HG03280 (cell line): Measurements from ENCODE around the gene EFCAB8.
"Not testable (repeated sequence)": the region's sequence is repeated elsewhere in the genome, so short reads cannot be mapped to it uniquely, and the experiment has no call there.

Experiments used
- ATAC-seq: cut with Tn5 transposase; IDR thresholded peaks from one replicate; pipeline ENCODE4 v1.9.1; 2021; ENCODE audit warnings: mild to moderate bottlenecking, moderate library complexity; ENCODE audit not compliant: unreplicated experiment

The EFCAB8 gene

DNA sequence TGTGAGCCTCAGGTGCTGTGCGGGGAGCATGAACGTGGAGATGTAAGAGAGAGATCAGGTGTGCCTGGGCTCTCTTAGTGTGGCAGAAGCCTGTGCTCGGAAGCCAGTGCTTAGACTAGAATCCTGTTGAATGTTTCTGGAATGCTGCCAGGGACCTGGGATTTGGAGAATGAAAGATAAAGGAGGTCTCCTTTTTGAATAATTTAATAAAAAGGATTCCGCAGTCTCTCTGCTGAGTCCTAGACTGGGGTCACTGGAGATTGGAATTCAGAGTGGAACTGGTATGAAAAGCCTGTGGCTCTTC is 18.8 kb upstream of the EFCAB8 start:
- no peak for ATAC-seq

DNA sequence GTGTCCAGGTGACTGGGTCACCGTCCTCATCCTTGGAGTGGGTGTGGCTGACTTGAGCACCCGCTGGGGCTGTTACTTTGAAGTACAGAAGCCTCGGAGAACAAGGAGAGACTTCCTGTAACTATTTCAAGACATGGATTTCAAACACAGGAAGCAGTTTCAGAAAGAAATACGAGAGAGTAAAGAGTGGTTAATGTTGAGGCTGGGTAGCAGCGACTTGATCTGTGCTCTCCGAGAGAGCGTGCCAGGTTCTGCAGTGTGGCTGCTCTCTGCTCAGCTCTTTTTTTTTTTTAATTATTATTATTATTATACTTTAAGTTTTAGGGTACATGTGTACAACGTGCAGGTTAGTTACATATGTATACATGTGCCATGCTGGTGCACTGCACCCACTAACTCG is 17.5 kb upstream of the EFCAB8 start:
- no peak for ATAC-seq

DNA sequence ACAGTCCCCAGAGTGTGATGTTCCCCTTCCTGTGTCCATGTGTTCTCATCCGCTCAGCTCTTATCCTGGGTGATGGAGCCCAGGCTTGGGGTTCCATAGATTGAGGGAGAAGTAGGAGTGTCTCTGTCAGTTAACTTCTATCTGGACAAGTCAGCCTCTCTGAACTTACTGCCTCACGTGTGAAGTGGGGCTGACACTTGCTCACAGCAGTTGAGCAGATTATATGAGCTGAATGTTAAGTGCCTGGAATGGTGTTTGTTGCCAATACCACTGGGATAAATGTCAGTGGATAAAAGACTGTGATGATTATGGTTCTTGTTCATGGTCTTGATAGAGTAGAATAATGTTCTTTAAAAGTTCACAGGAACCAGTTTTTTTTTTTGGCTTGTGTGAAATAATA is 17.1 kb upstream of the EFCAB8 start:
- no peak for ATAC-seq

DNA sequence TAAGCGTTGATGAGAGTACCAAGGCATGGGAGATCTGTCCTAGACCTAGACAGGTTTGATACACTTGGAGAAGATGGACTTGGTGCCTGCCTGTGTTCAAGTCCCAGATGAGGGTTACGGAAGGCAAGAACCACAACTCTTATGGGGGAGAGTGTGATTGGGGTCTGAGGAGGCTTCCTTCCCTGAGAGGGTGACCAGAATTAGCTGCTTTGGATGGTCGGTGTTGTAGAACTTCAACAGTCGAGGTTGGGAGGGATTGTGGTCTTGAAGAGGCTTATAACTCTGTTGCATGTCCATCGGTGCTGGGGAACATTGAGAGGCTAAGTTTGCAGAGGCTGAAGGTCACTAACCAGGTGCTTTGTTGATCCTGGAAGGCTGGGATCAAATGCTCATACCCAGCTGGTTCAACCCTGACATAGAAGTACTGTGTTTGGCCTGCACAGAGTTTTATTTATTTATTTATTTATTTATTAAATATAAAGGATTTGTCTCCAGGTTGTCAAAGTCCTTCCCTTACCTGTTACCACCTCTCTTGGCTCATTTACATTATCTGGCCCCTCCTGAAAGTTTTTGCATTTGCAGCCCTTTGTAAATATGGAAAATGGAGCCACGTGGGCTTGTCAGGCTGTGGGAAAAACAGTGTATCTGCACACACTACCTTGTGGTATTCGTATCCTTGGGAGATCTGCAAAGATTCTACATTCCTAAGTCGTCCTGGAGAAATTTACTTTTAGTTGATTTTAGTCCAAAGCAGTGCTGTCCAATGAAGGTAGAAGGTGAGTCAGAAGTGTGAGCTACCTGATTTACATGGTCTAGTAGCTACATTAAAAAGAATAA is 15.8 kb upstream of the EFCAB8 start:
- no peak for ATAC-seq

DNA sequence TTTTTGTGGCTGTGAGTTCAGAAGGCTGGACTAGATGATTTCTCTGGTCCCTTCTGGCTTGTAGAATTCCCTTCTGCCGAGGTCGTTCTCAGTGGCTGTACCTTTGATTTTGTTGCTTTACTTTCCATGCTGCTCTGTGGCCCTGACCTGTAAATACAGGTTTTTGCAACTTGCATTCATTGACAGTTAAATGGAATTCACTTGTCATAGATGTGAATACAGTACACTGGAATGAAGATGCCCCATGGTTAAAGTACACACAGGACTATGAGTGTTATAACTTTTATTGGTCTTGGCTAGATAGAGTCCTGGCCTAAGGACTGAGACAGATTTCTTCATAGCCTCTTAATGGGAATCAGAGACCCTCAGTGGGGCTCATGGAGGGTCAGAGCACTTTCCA is 12.9 kb upstream of the EFCAB8 start:
- ATAC-seq, result no peak

DNA sequence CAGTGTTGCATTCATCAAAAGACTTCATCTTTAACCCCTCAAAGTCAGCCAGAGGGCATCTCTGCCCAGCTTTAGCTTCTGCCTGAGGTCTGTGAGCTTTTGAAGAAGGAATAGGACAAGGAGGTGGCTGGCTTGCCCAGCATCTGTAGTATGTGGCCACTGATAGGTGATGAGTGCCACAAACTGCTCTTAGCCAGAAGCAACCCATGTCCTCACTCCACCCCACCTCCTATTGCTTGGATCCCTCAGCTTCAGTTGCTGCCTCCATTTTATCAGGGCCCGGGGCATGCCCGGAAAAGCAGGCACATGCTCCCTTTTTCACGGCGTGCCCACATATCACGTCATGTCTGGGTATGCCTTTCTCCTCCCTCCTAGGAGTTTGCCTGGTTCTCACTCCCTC is 11.9 kb upstream of the EFCAB8 start:
- ATAC-seq, result no peak

DNA sequence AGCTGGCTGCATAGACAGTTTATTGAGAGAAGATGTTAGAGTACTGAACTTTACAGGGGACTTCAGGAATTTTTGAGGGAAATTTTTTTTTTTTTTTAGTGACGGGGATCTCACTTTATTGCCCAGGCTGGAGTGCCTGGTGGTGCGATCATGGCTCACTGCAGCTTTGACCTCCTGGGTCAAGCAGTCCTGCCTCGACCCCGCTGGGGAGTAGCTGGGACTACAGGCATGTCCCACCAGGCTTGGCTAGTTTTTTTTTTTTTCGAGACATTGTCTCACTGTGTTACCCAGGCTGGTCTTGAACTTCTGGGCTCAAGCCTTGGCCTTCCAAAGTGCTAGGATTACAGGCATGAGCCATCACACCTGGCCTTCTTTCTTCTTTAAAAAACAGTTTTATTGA is 10.8 kb upstream of the EFCAB8 start:
- ATAC-seq, result no peak

DNA sequence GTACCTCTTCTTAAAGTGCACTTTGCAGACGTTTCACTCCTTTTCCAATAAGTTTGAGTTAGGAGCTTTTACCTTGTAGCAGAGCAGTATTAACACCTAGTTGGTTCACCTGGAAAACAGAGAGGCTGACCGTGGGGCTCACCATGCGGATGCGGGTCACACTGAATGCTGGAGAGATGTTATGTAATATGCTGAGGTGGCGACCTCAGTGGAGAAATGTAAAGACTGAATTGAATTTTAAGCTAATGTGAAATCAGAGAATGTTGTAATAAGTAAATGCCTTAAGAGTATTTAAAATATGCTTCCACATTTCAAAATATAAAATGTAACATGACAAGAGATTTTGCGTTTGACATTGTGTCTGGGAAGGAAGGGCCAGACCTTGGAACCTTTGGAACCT is 9.9 kb upstream of the EFCAB8 start:
- no peak for ATAC-seq

DNA sequence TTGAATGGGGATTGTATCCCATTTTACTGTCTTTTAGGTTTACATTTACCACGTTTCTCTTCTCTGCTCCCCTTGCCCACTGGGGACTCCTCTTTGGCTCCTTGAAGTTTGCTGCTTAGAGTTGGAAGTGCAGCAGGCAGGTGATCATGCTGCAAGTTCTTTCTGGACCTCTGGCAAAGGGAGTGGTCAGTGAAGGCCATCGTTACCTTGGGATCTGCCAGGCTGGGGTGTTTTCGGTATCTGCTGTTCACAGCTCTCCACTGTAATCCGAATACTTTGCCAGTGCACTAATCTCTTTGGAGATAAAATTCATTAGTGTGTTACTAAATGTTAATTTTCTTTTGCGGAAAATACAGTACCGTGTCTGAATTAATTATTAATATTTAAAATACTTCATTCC is 9.1 kb upstream of the EFCAB8 start:
- ATAC-seq, result no peak

DNA sequence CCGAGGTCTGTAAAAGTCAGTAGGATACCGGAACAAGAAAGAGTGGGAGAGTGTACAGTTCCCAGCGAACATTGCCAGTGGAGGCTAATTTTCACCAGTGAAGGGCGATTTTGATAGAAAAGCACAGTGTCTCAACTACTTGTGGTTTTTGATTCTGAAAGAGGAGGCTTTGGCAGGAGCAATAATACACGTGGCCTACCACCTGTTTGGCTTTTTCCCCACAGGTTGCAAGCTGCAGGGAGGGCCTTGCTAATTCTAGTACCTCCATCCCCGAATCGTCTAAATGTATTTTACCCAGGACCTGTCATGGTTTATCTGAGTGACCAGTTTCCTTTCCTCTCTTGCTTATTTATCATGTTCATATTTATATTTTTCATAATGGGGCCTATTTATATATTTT is 3.3 kb upstream of the EFCAB8 start:
- no peak for ATAC-seq

DNA sequence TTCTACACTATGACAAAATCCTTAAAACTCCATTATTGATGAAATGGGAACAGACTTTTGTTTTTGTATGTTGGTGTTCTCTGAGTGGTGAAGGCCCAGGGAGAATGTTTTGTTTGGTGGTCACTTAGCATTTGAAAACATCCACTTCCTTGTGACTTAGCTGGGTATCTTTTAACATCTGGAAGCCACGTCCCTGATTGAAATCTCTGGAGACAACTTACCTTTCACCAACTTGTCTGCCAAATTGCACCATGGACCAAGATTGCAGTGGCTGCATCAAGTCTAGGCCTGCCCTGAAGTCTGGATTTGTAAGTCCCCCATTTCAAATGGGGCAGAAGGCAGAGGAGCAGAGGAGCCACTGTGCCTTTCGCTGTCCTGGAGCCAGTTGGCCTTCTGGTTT is 534 bp upstream of the EFCAB8 start:
- ATAC-seq, result no peak

DNA sequence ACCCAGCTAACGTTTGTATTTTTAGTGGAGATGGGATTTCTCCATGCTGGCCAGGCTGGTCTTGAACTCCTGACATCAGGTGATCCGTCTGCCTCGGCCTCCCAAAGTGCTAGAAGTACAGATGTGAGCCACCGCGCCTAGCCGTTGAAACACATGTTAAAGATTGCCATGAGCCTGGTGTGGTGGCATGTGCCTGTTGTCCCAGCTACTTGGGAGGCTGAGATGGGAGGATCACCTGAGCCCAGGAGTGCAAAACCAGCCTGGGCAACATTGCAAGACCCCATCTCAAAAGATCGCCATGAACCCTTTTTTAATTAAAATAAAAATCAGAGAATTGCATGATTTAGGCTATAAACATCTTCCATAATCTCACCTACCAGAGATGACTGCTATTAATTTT is 2.7 kb downstream of the EFCAB8 start:
- no peak for ATAC-seq

DNA sequence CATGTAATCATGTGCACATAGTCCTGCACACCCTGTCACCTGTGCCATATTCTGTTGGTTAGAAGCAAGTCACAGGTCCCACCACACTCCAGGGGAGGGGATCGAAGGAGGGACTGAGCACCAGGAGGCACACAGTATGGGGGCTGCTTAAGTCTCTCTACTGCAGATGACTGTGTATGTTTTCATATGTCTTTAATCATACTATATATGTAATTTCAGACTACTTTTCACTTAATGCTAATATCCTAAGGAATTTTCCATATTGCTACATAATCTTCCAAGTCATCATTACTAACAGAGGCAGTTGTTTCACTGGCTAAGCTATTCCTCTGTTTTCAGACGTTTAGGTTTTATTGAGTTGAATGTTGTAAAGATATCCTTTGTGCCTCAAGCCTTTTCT is 10.8 kb downstream of the EFCAB8 start:
- no peak for ATAC-seq

DNA sequence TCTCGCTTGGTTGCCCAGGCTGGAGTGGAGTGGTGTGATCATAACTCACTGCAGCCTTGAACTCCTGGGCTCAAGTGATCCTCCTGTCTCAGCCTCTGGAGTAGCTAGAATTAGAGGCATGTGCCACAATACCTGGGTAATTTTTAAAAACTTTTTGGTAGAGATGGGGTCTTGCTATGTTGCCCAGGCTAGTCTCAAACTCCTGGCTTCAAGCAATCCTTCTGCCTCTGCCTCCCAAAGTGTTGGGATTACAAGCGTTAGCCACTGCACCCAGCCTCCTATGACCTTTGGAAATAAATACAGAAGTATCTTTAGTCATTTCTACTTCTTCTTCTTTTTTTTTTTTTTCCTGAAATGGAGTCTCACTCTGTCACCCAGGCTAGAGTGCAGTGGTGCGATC is 11.8 kb downstream of the EFCAB8 start:
- ATAC-seq, result not testable (repeated sequence)

DNA sequence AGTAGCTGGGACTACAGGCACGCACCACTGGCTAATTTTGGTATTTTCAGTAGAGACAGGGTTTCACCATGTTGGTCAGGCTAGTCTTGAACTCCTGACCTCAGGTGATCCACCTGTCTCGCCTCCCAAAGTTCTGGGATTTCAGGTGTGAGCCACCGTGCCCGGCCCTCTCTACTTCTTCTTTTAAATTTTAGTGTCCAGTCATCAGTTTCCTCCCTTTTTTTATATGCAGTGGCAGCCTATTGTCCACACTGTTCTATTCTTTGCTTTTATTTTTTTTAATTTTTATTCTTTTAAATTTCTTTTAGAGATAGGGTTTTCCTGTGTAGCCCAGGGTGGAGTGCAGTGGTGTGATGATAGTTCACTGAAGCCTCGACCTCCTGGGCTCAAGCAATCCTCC is 12.3 kb downstream of the EFCAB8 start:
- no peak for ATAC-seq

DNA sequence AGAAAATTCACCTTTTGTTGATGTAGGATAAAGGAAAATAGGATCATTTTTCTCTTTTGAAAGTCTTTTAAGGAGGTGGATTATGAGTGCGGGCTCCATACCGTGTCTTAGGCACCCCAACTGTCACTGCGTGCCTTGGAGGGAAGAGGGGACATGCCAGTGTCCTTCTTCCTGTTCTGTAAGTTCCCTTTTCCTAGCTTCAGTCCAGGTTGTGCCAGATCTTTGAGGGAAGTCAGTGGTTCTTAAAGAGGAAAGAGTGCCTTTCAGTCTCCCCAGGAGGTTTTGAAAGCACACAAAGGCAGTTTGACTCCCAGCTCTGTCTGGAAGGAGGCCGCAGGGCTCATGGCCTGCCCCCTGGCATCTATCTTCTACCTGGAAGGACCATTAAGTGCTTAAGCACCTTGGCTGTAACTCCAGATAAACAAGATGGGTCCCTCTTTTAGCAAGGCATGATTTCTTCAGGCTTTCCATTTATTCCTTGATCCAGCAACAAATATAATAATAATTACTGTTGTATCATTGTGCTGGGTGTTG is 13.0 kb downstream of the EFCAB8 start:
- ATAC-seq, result no peak

DNA sequence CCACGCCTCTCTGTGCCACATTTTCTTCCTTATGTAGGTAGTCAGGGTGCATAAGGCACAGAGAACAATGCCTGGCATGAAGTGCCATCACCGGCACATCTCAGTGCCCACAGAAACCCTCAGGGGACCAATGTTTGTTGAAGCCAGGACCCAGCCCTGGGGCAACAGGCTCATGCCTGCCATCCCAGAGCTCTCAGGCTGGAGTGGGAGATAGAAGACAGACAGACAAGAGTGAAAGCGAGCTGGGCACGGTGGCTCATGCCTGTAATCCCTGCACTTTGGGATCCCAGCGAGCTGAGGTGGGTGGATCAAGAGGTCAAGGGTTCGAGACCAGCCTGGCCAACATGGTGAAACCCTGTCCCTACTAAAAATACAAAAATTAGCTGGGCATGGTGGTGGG is 13.5 kb downstream of the EFCAB8 start:
- ATAC-seq, result no peak

DNA sequence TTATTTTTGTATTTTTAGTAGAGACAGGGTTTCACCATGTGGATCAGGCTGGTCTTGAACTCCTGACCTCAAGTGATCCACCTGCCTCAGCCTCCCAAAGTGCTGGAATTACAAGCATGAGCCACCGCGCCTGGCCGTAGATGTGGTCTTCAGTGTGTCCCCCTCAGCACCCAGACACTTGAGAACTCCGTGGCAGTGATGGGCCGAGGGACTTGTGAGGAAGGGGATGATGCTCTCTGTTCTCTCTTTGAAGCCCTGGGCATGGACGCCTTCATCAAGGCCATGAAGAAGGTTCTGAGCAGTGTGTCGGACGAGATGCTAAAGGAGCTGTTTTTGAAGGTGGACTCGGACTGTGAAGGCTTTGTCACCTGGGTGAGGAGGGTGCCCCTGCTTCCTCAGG is 16.9 kb downstream of the EFCAB8 start:
- no peak for ATAC-seq

DNA sequence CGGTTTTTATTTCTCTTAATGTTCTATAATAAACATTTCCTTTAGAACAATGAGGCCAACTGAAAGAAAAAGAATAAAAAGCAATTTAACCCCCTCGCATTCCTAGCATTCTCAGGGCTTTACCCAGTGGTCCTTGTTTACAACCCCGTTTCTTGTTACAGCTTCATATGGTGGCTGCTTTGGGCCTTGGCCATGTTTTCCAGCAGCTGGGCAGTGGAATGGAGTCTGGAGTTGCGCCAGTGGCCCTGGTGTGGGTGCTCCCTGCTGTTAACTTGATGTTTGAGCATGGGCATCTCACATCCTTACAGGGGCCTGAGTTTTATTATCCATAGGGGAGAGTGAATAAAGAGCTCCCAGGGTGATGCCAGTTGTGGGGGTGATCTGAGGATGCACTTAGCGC is 18.8 kb downstream of the EFCAB8 start:
- no peak for ATAC-seq

DNA sequence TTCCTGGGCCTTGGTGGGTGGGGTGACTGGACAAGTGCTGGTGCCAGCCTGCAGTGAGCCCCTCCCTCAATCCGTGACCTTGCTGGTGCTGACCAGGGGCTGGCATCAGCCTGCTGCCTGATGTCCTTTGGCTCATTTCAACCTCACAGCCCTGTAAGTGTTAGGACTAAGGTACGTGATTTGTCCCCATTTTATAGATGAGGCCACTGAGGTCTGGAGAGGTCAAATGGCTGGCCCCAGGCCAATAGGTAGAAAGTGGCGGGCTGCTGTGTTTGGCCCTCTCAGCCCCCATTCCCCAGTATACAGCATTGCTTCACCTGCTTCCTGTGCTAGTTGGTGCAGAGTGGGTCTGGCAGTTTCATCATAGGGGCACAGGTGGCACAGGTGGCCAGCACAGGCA is 20.1 kb downstream of the EFCAB8 start:
- no peak for ATAC-seq

DNA sequence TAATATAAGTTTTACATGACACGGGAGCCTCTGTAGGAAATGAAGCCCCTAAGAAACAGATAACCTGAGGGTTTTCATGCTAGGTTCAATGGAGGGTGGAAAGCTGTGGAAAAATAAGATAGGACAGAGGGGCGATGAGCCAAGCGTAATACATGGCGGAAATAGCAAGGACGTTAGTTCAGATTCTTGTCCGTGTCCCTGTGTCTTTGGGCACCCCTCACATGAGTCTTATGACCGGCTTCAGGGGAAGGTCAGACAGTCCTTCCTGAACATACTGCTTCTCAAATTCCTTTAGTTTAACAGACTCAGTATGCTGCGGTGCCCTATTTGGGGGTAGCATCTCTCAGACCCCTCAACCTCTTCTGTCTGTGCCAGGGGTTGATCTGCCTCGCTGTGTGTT is 20.8 kb downstream of the EFCAB8 start:
- no peak for ATAC-seq

DNA sequence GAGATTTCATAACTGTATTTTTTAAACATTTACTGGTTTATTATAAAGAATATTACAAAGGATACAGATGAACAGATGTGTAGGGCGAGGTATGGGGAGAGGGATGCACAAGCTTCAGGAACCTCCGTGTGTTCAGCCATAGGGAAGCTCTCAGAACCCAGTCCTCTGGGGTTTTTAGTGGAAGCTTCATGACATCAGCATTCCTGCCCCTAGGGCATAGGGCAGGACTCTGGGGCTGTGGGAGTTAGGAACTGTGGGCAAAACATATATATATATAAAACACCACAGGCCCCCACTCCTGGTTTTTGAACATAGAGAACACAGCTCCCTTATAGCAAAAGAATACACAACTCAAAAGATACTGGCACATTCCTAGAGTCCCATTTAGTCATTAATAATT is 21.9 kb downstream of the EFCAB8 start:
- no peak for ATAC-seq

DNA sequence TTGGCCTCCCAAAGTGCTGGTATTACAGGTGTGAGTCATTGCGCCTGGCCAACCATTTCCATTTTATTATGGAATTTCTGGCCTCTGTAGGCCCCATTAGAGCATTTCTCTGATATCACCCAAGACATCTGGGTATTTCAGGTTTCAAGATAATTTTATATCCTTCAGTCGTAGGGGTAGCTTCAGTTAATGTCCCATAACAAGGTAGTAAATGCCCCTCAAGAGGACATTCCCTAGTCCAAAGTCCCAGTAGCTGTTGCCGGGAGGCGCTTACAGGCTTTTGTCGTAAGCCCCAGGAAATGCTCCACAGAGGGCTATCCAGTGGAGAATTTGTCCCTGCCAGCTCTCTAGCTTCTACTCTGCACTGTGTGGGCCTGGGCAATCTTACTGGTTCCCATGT is 24.4 kb downstream of the EFCAB8 start:
- no peak for ATAC-seq
